HTERT RPE-1 (cell line): ENCODE results near the gene ADAMTS17.
"Not testable (repeated sequence)": the region's sequence is repeated elsewhere in the genome, so short reads cannot be mapped to it uniquely, and the experiment has no call there.

Source experiments
- in situ Hi-C: fragments of 300-500 bp; cut with MboI; formaldehyde crosslinking; loops from 4 replicates; pipeline ENCODE4 v1.14.3; 2020; ENCODE audit warnings: low sequenced_read_pairs

The ADAMTS17 gene

GRCh38 chr15:100340721-100341238 lies 995 bp downstream of the ADAMTS17 start:
- in situ Hi-C loops = no loop called here

- in situ Hi-C loops = no loop called here
Observed at GRCh38 chr15:100339999-100340398, 1.8 kb downstream of the ADAMTS17 start.

GRCh38 chr15:100339451-100339850 lies 2.3 kb downstream of the ADAMTS17 start:
- in situ Hi-C loops = not testable (repeated sequence)

- in situ Hi-C loops = no loop called here
Observed at GRCh38 chr15:100338971-100339444, 2.8 kb downstream of the ADAMTS17 start.

- in situ Hi-C loops = no loop called here
Observed at GRCh38 chr15:100338247-100338646, 3.5 kb downstream of the ADAMTS17 start.

- in situ Hi-C loops = no loop called here
Observed at GRCh38 chr15:100337096-100338044, 4.4 kb downstream of the ADAMTS17 start.

- in situ Hi-C loops = no loop called here
Observed at GRCh38 chr15:100336061-100336460, 5.7 kb downstream of the ADAMTS17 start.

GRCh38 chr15:100335335-100335999 lies 6.3 kb downstream of the ADAMTS17 start:
- in situ Hi-C loops = no loop called here

GRCh38 chr15:100334905-100335304 lies 6.9 kb downstream of the ADAMTS17 start:
- in situ Hi-C loops = no loop called here

- in situ Hi-C loops = no loop called here
Observed at GRCh38 chr15:100334456-100334855, 7.3 kb downstream of the ADAMTS17 start.

- in situ Hi-C loops = no loop called here
Observed at GRCh38 chr15:100334015-100334414, 7.8 kb downstream of the ADAMTS17 start.

- in situ Hi-C loops = no loop called here
Observed at GRCh38 chr15:100333236-100333635, 8.5 kb downstream of the ADAMTS17 start.

GRCh38 chr15:100332721-100333120 lies 9.1 kb downstream of the ADAMTS17 start:
- in situ Hi-C loops = no loop called here

GRCh38 chr15:100332231-100332630 lies 9.5 kb downstream of the ADAMTS17 start:
- in situ Hi-C loops = no loop called here

- in situ Hi-C loops = no loop called here
Observed at GRCh38 chr15:100330629-100331215, 11.1 kb downstream of the ADAMTS17 start.

- in situ Hi-C loops = no loop called here
Observed at GRCh38 chr15:100330221-100330620, 11.6 kb downstream of the ADAMTS17 start.

- in situ Hi-C loops = no loop called here
Observed at GRCh38 chr15:100328796-100329195, 13.0 kb downstream of the ADAMTS17 start.

- in situ Hi-C loops = no loop called here
Observed at GRCh38 chr15:100318880-100319279, 22.9 kb downstream of the ADAMTS17 start.

GRCh38 chr15:100314809-100315400 lies 26.9 kb downstream of the ADAMTS17 start:
- in situ Hi-C loops = no loop called here

GRCh38 chr15:100311833-100312476 lies 29.8 kb downstream of the ADAMTS17 start:
- in situ Hi-C loops = no loop called here
